Psoas muscle (tissue), 8 donors: ENCODE measurements around the gene SLC24A1. TPM values are rescaled to one million over a fixed set of nuclear protein-coding genes. Genes with fewer than 3 reads are reported as not detected.

Experiments
- ATAC-seq, 4 donors: fragments of 200-7000 bp; cut with Tn5 transposase; one replicate each; pipeline ENCODE4 v1.9.1; 2020; ENCODE audit warnings: moderate library complexity in 3 of 4, mild to moderate bottlenecking in 2 of 4
- DNase-seq, 2 donors: peaks; one replicate each; pipeline ENCODE4 v3.0.0-alpha.2; 2020
- H3K27ac ChIP-seq: fragments of 200-600 bp; one replicate; pipeline ENCODE4 v1.8.0; 2022
- H3K27me3 ChIP-seq, 3 donors: fragments of 200-600 bp in 1 of 3; one replicate each; pipeline versions ENCODE4 v1.6.1 to v1.8.0; 2013 to 2022; ENCODE audit warnings: low read length in 2 of 3, mild to moderate bottlenecking in 2 of 3, moderate library complexity in 1 of 3; ENCODE audit not compliant: insufficient read depth in 3 of 3
- H3K36me3 ChIP-seq, 2 donors: fragments of 200-600 bp in 1 of 2; one replicate each; pipeline versions ENCODE4 v1.6.1 to v1.8.0; 2013 to 2022; ENCODE audit warnings: low read depth in 1 of 2, mild to moderate bottlenecking in 1 of 2, moderate library complexity in 1 of 2; ENCODE audit not compliant: insufficient read depth in 1 of 2
- H3K4me1 ChIP-seq: fragments of 200-600 bp; one replicate; pipeline ENCODE4 v1.8.0; 2022
- H3K4me3 ChIP-seq: fragments of 200-600 bp; one replicate; pipeline ENCODE4 v1.8.0; 2022; ENCODE audit warnings: mild to moderate bottlenecking
- H3K9me3 ChIP-seq: fragments of 200-600 bp; one replicate; pipeline ENCODE4 v1.8.0; 2022
- WGBS, 3 donors: extraction: QIAGEN DNeasy Blood & Tissue Kit; methylation state at CpG; one replicate each; pipeline versions ENCODE4 v1.1.6 to v1.1.7; 2013; 5-methylcytosine and 5-hydroxymethylcytosine counted together
- intact Hi-C, 2 donors: fragments of 100-400 bp; cut with DNase I; formaldehyde crosslinking; loops; one replicate each; pipeline versions ENCODE4 v1.11.0 to v1.14.2; 2022
- polyA plus RNA-seq, 3 donors: library from polyadenylated mRNA; stranded (reverse); fragments of 200-250 nt; gene quantifications; one replicate each; pipeline ENCODE4 v1.2.3, GENCODE V29; 2013
- total RNA-seq, 4 donors: library from RNA; stranded (reverse); fragmentation: NEBNext Ultra II Directional in 2 of 4; extraction: Animal tissue kit (Norgen Biotek cat#: 25700) in 2 of 4; gene quantifications; one replicate each; pipeline versions ENCODE4 v1.2.1 to v1.2.4, GENCODE V29; 2021 to 2023
- TF ChIP-seq, protein P1 (sequence below): fragments of 200-600 bp; IDR thresholded peaks from one replicate; pipeline ENCODE4 v1.8.0; 2022; ENCODE audit warnings: antibody characterized with exemption
- donor health status: healthy with polysubstance abuse.
- donor health status: DM: no; HTN: no; CAD: no; lungs with moderate emphysema.
- donor health status: Bipolar disorder and iron deficiency.
- donor health status: healthy.
- donor health status: DM: yes; HTN: yes; CAD: no.
- donor health status: DM: no; HTN: no; CAD: no.
- donor health status: DM: no; HTN: no; CAD: no.
- donor health status: DM: yes; HTN: yes; CAD: no.

The SLC24A1 gene
- total and polyA plus RNA-seq, 7 donors = 0.20 to 2.2 (median 0.74) TPM

DNA sequence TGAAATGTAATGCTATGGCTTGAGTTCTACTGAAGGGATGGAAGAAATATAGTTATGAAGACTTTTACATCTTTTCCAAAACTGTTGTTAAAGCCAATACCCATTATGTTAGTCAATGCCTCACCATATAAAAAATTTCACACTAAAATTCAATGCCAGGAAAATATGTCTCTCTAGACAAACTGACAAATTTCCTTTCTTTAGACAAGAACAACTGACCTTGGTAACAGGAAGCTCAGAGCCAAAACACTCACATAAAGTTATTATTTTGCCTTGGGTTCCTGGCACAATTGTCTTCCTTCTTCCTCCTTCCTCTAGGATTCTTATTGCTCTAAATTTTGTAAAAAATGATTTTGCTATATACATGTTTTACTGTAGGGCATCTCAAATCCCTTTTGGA is 37.5 kb upstream of the SLC24A1 start:
- H3K27me3 ChIP-seq = no peaks in the 10 kb centered on the region
- H3K9me3 ChIP-seq = no peaks in the 10 kb centered on the region
- H3K36me3 ChIP-seq = peaks cover 17 to 98% of the 10 kb centered on the region in 2 donors
- no peak for DNase-seq
- H3K4me3 ChIP-seq = no peak overlapping the region
- no peak for ATAC-seq
- intact Hi-C loops = loop anchor here in 1 of 2 donors (10.0 kb wide), 1 partner anchor 131 kb away; no protein-coding TSS in a partner anchor
- no peaks in the 10 kb centered on the region for H3K4me1 ChIP-seq
- TF ChIP-seq, protein P1, sequence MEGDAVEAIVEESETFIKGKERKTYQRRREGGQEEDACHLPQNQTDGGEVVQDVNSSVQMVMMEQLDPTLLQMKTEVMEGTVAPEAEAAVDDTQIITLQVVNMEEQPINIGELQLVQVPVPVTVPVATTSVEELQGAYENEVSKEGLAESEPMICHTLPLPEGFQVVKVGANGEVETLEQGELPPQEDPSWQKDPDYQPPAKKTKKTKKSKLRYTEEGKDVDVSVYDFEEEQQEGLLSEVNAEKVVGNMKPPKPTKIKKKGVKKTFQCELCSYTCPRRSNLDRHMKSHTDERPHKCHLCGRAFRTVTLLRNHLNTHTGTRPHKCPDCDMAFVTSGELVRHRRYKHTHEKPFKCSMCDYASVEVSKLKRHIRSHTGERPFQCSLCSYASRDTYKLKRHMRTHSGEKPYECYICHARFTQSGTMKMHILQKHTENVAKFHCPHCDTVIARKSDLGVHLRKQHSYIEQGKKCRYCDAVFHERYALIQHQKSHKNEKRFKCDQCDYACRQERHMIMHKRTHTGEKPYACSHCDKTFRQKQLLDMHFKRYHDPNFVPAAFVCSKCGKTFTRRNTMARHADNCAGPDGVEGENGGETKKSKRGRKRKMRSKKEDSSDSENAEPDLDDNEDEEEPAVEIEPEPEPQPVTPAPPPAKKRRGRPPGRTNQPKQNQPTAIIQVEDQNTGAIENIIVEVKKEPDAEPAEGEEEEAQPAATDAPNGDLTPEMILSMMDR = no peak
- H3K27ac ChIP-seq = no peak overlapping the region

DNA sequence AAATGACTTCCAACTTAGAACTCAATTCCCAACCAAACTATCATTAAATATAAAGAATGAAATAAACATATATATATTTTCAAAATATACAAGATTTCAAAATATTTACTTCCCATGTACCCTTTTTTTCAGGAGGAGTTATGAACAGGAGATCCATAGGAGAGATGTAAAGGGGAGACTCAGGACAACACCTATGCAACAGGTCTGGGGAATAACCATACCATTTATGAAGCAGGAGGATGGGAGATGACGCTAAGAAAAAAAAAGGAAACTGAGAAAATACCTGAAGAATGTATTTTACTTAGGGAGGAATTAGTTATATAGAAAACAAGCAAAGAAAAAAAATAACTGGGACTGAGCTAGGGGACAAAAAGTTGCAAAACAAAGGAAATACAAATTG is 34.6 kb upstream of the SLC24A1 start:
- no peak for ATAC-seq
- Histone ChIP-seq H3K27ac (no peak overlapping the region), H3K4me1 (no peaks in the 10 kb centered on the region), H3K9me3 (no peaks in the 10 kb centered on the region), H3K27me3 (no peaks in the 10 kb centered on the region), H3K4me3 (no peak overlapping the region), H3K36me3 (peaks cover 17 to 98% of the 10 kb centered on the region in 2 donors)
- 92 to 100% (median 93%) methylated on average over 1 of the region's 1 CpG for WGBS, 3 donors
- TF ChIP-seq, protein P1 = no peak
- intact Hi-C loops = loop anchor here in 1 of 2 donors (10.0 kb wide), 1 partner anchor 128 kb away; no protein-coding TSS in a partner anchor
- no peak for DNase-seq

DNA sequence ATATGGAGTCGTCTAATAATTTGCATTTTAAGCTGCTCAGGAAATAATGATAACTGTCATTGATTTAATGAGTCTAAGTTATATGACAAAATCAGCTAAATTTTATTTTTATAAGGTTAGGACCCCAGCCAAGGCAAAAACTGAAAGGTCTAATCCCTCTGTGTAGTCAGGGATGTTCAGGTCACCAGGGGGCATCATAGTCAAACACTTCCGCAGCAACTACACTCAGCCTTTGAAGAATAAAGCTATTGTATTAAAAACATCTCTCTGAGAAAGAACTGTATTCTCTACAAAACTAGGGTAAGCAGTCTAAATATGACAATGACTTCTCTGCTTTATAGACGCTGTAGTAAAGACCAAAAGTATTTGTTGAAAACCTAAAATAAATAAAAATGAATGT is 25.8 kb upstream of the SLC24A1 start:
- DNase-seq = no peak
- H3K9me3 ChIP-seq = no peaks in the 10 kb centered on the region
- H3K27me3 ChIP-seq = no peaks in the 10 kb centered on the region
- no peaks in the 10 kb centered on the region for H3K4me1 ChIP-seq
- TF ChIP-seq, protein P1 = no peak
- H3K27ac ChIP-seq = no peak overlapping the region
- intact Hi-C loops = no loop called here
- peaks cover 16 to 99% of the 10 kb centered on the region in 2 donors for H3K36me3 ChIP-seq
- no peak for ATAC-seq
- H3K4me3 ChIP-seq = no peak overlapping the region
- 79 to 84% (median 81%) methylated on average over 3 of the region's 3 CpGs for WGBS, 3 donors

DNA sequence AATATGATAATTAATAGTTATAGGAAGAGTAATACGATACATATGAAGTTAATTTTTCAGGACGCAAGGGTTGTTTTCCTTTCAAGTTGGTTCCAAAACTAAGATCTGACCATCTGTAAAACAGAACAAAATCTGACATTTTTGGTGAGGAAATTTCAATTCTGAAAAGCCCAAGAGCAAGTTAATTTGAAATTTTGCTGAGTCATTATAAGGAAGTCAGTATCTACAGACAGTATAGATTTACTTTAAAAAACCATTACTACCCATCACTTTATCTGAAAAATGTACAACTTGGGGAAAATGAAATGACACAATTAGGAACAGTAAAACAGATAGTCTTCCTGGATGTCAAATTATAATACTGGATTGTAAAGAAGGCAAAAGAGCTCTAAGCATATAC is 23.3 kb upstream of the SLC24A1 start:
- Histone ChIP-seq H3K27ac (no peak overlapping the region), H3K36me3 (peaks cover 15 to 99% of the 10 kb centered on the region in 2 donors), H3K9me3 (no peaks in the 10 kb centered on the region), H3K4me3 (no peak overlapping the region), H3K27me3 (no peaks in the 10 kb centered on the region), H3K4me1 (no peaks in the 10 kb centered on the region)
- TF ChIP-seq, protein P1 = no peak
- DNase-seq = no peak
- WGBS, 3 donors = 94 to 96% (median 95%) methylated on average over 2 of the region's 2 CpGs
- intact Hi-C loops = no loop called here
- no peak for ATAC-seq

DNA sequence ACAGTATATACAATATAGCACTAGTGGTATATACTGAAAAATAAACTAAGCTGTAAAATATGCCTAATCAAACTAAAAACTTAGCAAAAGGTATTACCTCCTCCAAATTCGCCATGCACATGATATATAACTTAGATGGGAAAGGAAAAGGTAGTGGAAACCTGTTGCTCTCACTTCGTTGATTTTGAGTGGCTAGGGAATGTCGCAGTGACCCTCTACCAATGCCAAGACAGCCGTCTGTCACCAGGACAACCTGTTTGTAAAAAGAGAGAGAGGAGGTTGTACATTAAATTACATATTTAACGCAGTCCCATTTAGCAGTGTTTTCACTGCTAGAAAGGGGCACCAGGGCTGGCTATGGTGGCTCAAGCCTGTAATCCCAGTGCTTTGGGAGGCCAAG is 22.1 kb upstream of the SLC24A1 start:
- ATAC-seq (no peak), DNase-seq (no peak)
- Histone ChIP-seq H3K27me3 (no peaks in the 10 kb centered on the region), H3K4me1 (no peaks in the 10 kb centered on the region), H3K9me3 (no peaks in the 10 kb centered on the region), H3K4me3 (no peak overlapping the region), H3K27ac (no peak overlapping the region), H3K36me3 (peaks cover 14 to 99% of the 10 kb centered on the region in 2 donors)
- intact Hi-C loops = no loop called here
- WGBS, 3 donors = 89 to 94% (median 90%) methylated on average over 5 of the region's 5 CpGs
- TF ChIP-seq, protein P1 = no peak
